B cell (primary cell): Measurements from ENCODE around the gene DHX40. TPM values are rescaled to one million over a fixed set of nuclear protein-coding genes. Genes with fewer than 3 reads are reported as not detected.

ENCODE experiments used
- ATAC-seq: fragments of 200-7000 bp; cut with Tn5 transposase; one replicate; pipeline ENCODE4 v1.10.0; 2021; ENCODE audit warnings: low read depth, mild to moderate bottlenecking, moderate number of reproducible peaks, moderate library complexity
- CTCF ChIA-PET: fragments of 350-600 bp; sonication (Branson Sonifier 250); formaldehyde crosslinking; loops from one replicate; lab custom pipeline; 2021; ENCODE audit warnings: antibody characterized with exemption, inconsistent platforms; lab: Charles Lee
- POLR2A ChIA-PET: fragments of 350-600 bp; sonication (Branson Sonifier 250); formaldehyde crosslinking; loops from one replicate; lab custom pipeline; 2021; ENCODE audit warnings: antibody characterized with exemption; lab: Charles Lee
- DNase-seq: peaks from one replicate; pipeline ENCODE4 v3.0.0; 2013
- H2AFZ ChIP-seq: 2 replicates; pipeline ENCODE4 v1.6.1; 2012; ENCODE audit warnings: mild to moderate bottlenecking, low read depth, low read length; ENCODE audit not compliant: insufficient read depth, poor library complexity, severe bottlenecking
- H3K27ac ChIP-seq, 2 donors: 1 replicate in 1 of 2; 2 replicates in 1 of 2; pipeline ENCODE4 v1.5.1; 2012 to 2013; ENCODE audit warnings: low read length in 2 of 2, mild to moderate bottlenecking in 2 of 2, moderate library complexity in 1 of 2
- H3K27me3 ChIP-seq, 4 experiments: fragments of 200-600 bp in 1 of 4; sonication (generic) in 1 of 4; replicated peaks in 1 of 4; 1 replicate in 2 of 4; 2 replicates in 2 of 4; pipeline versions ENCODE4 v1.6.1 to v1.7.0; 2013 to 2016; ENCODE audit warnings: low read length in 3 of 4, mild to moderate bottlenecking in 2 of 4, mixed read lengths in 1 of 4, moderate library complexity in 1 of 4; ENCODE audit not compliant: insufficient read depth in 4 of 4, control insufficient read depth in 3 of 4; ENCODE audit errors: control extremely low read depth in 1 of 4
- H3K36me3 ChIP-seq, 2 experiments: replicated peaks in 1 of 2; 1 replicate in 1 of 2; 2 replicates in 1 of 2; pipeline versions ENCODE4 v1.6.1 to v1.7.1; 2013; ENCODE audit warnings: low read length in 1 of 2; ENCODE audit not compliant: insufficient read depth in 2 of 2, control insufficient read depth in 1 of 2; ENCODE audit errors: control extremely low read depth in 1 of 2, extremely low read depth in 1 of 2
- H3K4me1 ChIP-seq, 2 donors: fragments of 200-600 bp in 1 of 2; sonication (generic) in 1 of 2; 1 replicate in 1 of 2; 2 replicates in 1 of 2; pipeline versions ENCODE4 v1.5.1 to v1.6.1; 2013 to 2017; ENCODE audit warnings: low read length in 2 of 2; ENCODE audit not compliant: control insufficient read depth in 2 of 2, insufficient read depth in 2 of 2
- H3K4me2 ChIP-seq: replicated peaks from 2 replicates; pipeline ENCODE3; 2012; ENCODE audit warnings: mild to moderate bottlenecking, low read depth, low read length; ENCODE audit not compliant: poor library complexity, severe bottlenecking
- H3K4me3 ChIP-seq, 5 experiments: fragments of 200-600 bp in 1 of 5; sonication (generic) in 1 of 5; 1 replicate in 3 of 5; 2 replicates in 2 of 5; pipeline versions ENCODE4 v1.5.1 to v1.7.0; 2011 to 2016; ENCODE audit warnings: low read length in 4 of 5, mild to moderate bottlenecking in 4 of 5, low read depth in 2 of 5, control low read depth in 1 of 5, moderate library complexity in 1 of 5; ENCODE audit not compliant: insufficient read depth in 1 of 5; ENCODE audit errors: control extremely low read depth in 1 of 5, extremely low read depth in 1 of 5
- H3K79me2 ChIP-seq: fragments of 200-600 bp; sonication (generic); one replicate; pipeline ENCODE4 v1.6.0; 2016; ENCODE audit warnings: low read length; ENCODE audit not compliant: control insufficient read depth, insufficient read depth
- H3K9ac ChIP-seq: fragments of 200-600 bp; sonication (generic); 2 replicates; pipeline ENCODE4 v1.6.1; 2017; ENCODE audit warnings: mild to moderate bottlenecking, low read length, moderate library complexity
- H3K9me3 ChIP-seq, 3 donors: one replicate each; pipeline versions ENCODE4 v1.6.1 to v1.7.1; 2013; ENCODE audit warnings: low read length in 2 of 3; ENCODE audit not compliant: control insufficient read depth in 2 of 3, insufficient read depth in 1 of 3; ENCODE audit errors: control extremely low read depth in 1 of 3
- H4K20me1 ChIP-seq: 2 replicates; pipeline ENCODE4 v1.6.0; 2012; ENCODE audit warnings: mild to moderate bottlenecking, low read length; ENCODE audit not compliant: insufficient read depth, control insufficient read depth, poor library complexity, severe bottlenecking
- H3K27ac Mint-ChIP-seq: one replicate; pipeline ENCODE4 v1.8.0; 2021; ENCODE audit warnings: mixed read lengths
- H3K27me3 Mint-ChIP-seq: one replicate; pipeline ENCODE4 v1.8.0; 2021; ENCODE audit warnings: mixed read lengths
- H3K4me1 Mint-ChIP-seq: one replicate; pipeline ENCODE4 v1.8.0; 2021; ENCODE audit warnings: mixed read lengths
- H3K4me3 Mint-ChIP-seq: one replicate; pipeline ENCODE4 v1.8.0; 2021; ENCODE audit warnings: mixed read lengths
- H3K9me3 Mint-ChIP-seq: one replicate; pipeline ENCODE4 v1.8.0; 2022; ENCODE audit warnings: mixed read lengths; ENCODE audit not compliant: insufficient read depth
- EZH2 ChIP-seq: IDR thresholded peaks from 2 replicates; pipeline ENCODE4 v1.6.1; 2012; ENCODE audit warnings: borderline replicate concordance, low read depth, mild to moderate bottlenecking, moderate library complexity, low read length; ENCODE audit not compliant: insufficient read depth, poor library complexity, severe bottlenecking
- WGBS: methylation state at CpG from one replicate; pipeline ENCODE4 v1.1.5; 2013; ENCODE audit warnings: missing lambda C conversion rate; ENCODE audit not compliant: insufficient coverage; 5-methylcytosine and 5-hydroxymethylcytosine counted together
- intact Hi-C: fragments of 100-400 bp; cut with micrococcal nuclease; formaldehyde crosslinking; loops from one replicate; pipeline ENCODE4 v1.10.0; 2022
- polyA plus RNA-seq: library from polyadenylated mRNA; depleted of rRNA; stranded (reverse); fragments of >200 nt; gene quantifications from 2 replicates; pipeline ENCODE4 v1.2.3, GENCODE V29; 2012
- total RNA-seq, 2 donors: library from RNA; stranded (reverse); fragments of 120-200 nt in 1 of 2; gene quantifications; 1 replicate in 1 of 2; 2 replicates in 1 of 2; pipeline versions ENCODE4 v1.2.3 to v1.2.4, GENCODE V29; 2013 to 2022
- TF ChIP-seq, protein P1 (sequence below): fragments of 200-600 bp; IDR thresholded peaks from one replicate; pipeline ENCODE4 v1.8.0; 2022; ENCODE audit warnings: antibody characterized with exemption, mild to moderate bottlenecking

DHX40 gene
- total and polyA plus RNA-seq, 2 donors (not counting 1 experiment from before 2014, with no cell fraction given): 10.4 to 28.7 TPM

- H3K27me3 ChIP-seq: no peaks in the 10 kb centered on the region
- H3K9ac ChIP-seq: peak overlapping the region; percentile 27
- H3K79me2 ChIP-seq: peaks cover 94% of the 10 kb centered on the region
- Mint-ChIP-seq H3K4me3 (peak overlapping the region; percentile 79), H3K4me1 (peaks cover 68% of the 10 kb centered on the region), H3K27me3 (no peaks in the 10 kb centered on the region), H3K9me3 (no peaks in the 10 kb centered on the region), H3K27ac (peak overlapping the region; percentile 81)
- ChIA-PET CTCF (interaction anchor here (0.6 to 1.8 kb wide), 6 partner anchors 21 to 309 kb away, joined by 3 to 12 read pairs (median 4); partner anchors contain the start of gene CLTC), POLR2A (interaction anchor here (0.7 to 2.9 kb wide), 3 partner anchors 22 to 444 kb away, joined by 6 to 20 read pairs (median 6); partner anchors contain the start of gene CLTC)
- peak overlapping the region; percentile 71 for H3K4me2 ChIP-seq
- ATAC-seq (peak; percentile 88), DNase-seq (peak; percentile 80)
- TF ChIP-seq, protein P1, sequence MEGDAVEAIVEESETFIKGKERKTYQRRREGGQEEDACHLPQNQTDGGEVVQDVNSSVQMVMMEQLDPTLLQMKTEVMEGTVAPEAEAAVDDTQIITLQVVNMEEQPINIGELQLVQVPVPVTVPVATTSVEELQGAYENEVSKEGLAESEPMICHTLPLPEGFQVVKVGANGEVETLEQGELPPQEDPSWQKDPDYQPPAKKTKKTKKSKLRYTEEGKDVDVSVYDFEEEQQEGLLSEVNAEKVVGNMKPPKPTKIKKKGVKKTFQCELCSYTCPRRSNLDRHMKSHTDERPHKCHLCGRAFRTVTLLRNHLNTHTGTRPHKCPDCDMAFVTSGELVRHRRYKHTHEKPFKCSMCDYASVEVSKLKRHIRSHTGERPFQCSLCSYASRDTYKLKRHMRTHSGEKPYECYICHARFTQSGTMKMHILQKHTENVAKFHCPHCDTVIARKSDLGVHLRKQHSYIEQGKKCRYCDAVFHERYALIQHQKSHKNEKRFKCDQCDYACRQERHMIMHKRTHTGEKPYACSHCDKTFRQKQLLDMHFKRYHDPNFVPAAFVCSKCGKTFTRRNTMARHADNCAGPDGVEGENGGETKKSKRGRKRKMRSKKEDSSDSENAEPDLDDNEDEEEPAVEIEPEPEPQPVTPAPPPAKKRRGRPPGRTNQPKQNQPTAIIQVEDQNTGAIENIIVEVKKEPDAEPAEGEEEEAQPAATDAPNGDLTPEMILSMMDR: no peak
- no peak for TF ChIP-seq EZH2
- no CpG with 5 or more reads among the region's 2 CpGs for WGBS
- H3K9me3 ChIP-seq: no peaks in the 10 kb centered on the region
- peaks cover 48 to 53% of the 10 kb centered on the region in 2 donors for H3K4me1 ChIP-seq
- peak overlapping the region; percentile 17 to 71 for H3K27ac ChIP-seq
- intact Hi-C loops: loop anchor here (1.0 to 5.0 kb wide), 3 partner anchors 13 to 35 kb away; partner anchors contain the start of gene CLTC
- peak overlapping the region in 3 of 5 experiments; percentile 8 to 43 (median 12) for H3K4me3 ChIP-seq
- H2AFZ ChIP-seq: no peak overlapping the region
- H4K20me1 ChIP-seq: peaks cover 38% of the 10 kb centered on the region
- peaks cover 0 to 28% of the 10 kb centered on the region in 2 experiments for H3K36me3 ChIP-seq
Observed at GRCh38 chr17:59641799-59642484, 76.5 kb downstream of the DHX40 start.

DNA sequence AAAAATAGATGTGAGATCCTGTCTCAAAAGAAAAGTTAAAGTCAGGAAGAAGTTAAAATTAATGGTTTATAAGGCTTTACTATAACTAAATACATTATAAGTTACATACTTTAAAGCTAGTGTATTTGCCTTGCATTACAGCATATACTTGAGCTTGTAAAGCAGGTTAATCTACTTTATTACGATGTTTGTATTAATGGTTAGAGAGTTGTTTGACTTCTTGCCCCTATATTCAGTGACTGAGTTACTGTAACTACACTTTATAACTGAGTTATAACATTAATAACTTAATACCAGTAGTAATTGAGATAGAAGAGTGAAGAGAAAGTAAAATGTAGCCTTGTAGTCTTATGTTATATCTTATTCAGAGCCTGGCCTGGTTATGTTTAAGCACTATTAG lies 77.2 kb downstream of the DHX40 start:
- Histone ChIP-seq H3K36me3 (peaks cover 2 to 35% of the 10 kb centered on the region in 2 experiments), H3K27ac (peak overlapping the region; percentile 17 to 71), H3K4me3 (peak overlapping the region in 2 of 5 experiments; percentile 12 to 43), H2AFZ (no peak overlapping the region), H3K9ac (peak overlapping the region; percentile 27), H3K4me1 (peaks cover 48 to 51% of the 10 kb centered on the region in 2 donors), H4K20me1 (peaks cover 38% of the 10 kb centered on the region), H3K4me2 (peak overlapping the region; percentile 71), H3K9me3 (no peaks in the 10 kb centered on the region), H3K27me3 (no peaks in the 10 kb centered on the region), H3K79me2 (peaks cover 94% of the 10 kb centered on the region)
- intact Hi-C loops: loop anchor here (1.0 to 5.0 kb wide), 3 partner anchors 14 to 35 kb away; partner anchors contain the start of gene CLTC
- POLR2A ChIA-PET: interaction anchor here (0.7 to 2.9 kb wide), 2 partner anchors 23 to 199 kb away, joined by 6 to 20 read pairs; partner anchors contain the start of gene CLTC
- ATAC-seq (no peak), DNase-seq (no peak)
- TF ChIP-seq, protein P1: no peak
- no peak for TF ChIP-seq EZH2
- Mint-ChIP-seq H3K9me3 (no peaks in the 10 kb centered on the region), H3K27ac (peak overlapping the region; percentile 81), H3K4me1 (peaks cover 68% of the 10 kb centered on the region), H3K4me3 (peak overlapping the region; percentile 79), H3K27me3 (no peaks in the 10 kb centered on the region)
- WGBS: no CpG with 5 or more reads among the region's 1 CpG
- CTCF ChIA-PET: interaction anchor here (0.6 to 1.8 kb wide), 5 partner anchors 22 to 310 kb away, joined by 3 to 12 read pairs (median 3); partner anchors contain the start of gene CLTC
